Measurements from ENCODE around the gene CCDC87.
"Not testable (repeated sequence)": the region's sequence is repeated elsewhere in the genome, so short reads cannot be mapped to it uniquely, and the experiment has no call there.

DNA sequence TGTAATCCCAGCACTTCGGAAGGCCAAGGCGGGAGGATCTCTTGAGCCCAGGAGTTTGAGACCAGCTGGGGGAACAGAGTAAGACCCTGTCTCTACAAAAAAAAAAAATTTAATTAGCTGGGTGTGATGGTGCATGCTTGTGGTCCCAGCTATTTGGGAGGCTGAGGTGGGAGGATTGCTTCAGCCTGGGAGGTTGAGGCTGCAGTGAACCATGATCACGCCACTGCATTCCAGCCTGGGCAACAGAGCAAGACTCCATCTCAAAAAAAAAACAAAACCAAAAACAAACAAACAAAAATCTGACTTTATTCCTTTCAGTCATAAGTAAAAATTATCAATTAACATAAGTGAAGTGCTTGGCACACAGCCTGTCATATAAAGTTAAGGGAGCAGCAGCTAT is 13.7 kb upstream of the CCDC87 start:
- TF ChIP-seq CTCF (IDR thresholded peaks at IDR 0.05); POLR2A (IDR thresholded peaks at IDR 0.05); EP300 (IDR thresholded peaks at IDR 0.05; ENCODE audit: low read depth); POLR2AphosphoS5 (IDR thresholded peaks at IDR 0.05): not testable (repeated sequence)

Measured in transverse colon (tissue), 4 donors.